Activated naive CD4-positive, alpha-beta T cell treated with anti-CD3 and anti-CD28 coated beads for 36 hours (primary cell): Measurements from ENCODE around the gene MMP28. TPM values are rescaled to one million over a fixed set of nuclear protein-coding genes. Genes with fewer than 3 reads are reported as not detected.
"Not testable (repeated sequence)": the region's sequence is repeated elsewhere in the genome, so short reads cannot be mapped to it uniquely, and the experiment has no call there.

ENCODE experiments used
- CTCF ChIA-PET: fragments of 350-600 bp; sonication (Branson Sonifier 250); formaldehyde crosslinking; loops from one replicate; lab custom pipeline; 2021; ENCODE audit warnings: antibody characterized with exemption; lab: Charles Lee
- DNase-seq: peaks from one replicate; pipeline ENCODE4 v3.0.0-alpha.2; 2020
- H3K27ac Mint-ChIP-seq: one replicate; pipeline ENCODE4 v1.8.0; 2021; ENCODE audit warnings: mild to moderate bottlenecking, mixed read lengths
- H3K27me3 Mint-ChIP-seq: one replicate; pipeline ENCODE4 v1.8.0; 2021; ENCODE audit warnings: low read depth, mixed read lengths
- H3K36me3 Mint-ChIP-seq: one replicate; pipeline ENCODE4 v1.8.0; 2021; ENCODE audit warnings: low read depth, mixed read lengths
- H3K4me1 Mint-ChIP-seq: one replicate; pipeline ENCODE4 v1.8.0; 2021; ENCODE audit warnings: low read depth, mixed read lengths
- H3K4me3 Mint-ChIP-seq: one replicate; pipeline ENCODE4 v1.8.0; 2021; ENCODE audit warnings: mild to moderate bottlenecking, moderate library complexity, mixed read lengths
- H3K9me3 Mint-ChIP-seq: one replicate; pipeline ENCODE4 v1.8.0; 2021; ENCODE audit warnings: mixed read lengths
- intact Hi-C: fragments of 100-400 bp; cut with micrococcal nuclease; formaldehyde crosslinking; loops from one replicate; pipeline ENCODE4 v1.15.1; 2023
- total RNA-seq, 2 experiments: library from RNA; stranded (reverse); gene quantifications; one replicate each; pipeline ENCODE4 v1.2.3, GENCODE V29; 2021

The MMP28 gene
- total RNA-seq, 2 experiments from 2014 or later, result 0.19 to 0.35 TPM

- DNase-seq, result peak; percentile 84
- Mint-ChIP-seq H3K27ac (no peak overlapping the region), H3K27me3 (no peaks in the 10 kb centered on the region), H3K4me3 (peak overlapping the region; percentile 79), H3K36me3 (no peaks in the 10 kb centered on the region), H3K4me1 (peaks cover 8% of the 10 kb centered on the region), H3K9me3 (no peaks in the 10 kb centered on the region)
- CTCF ChIA-PET, result interaction anchor here (0.5 to 12.5 kb wide), 45 partner anchors 9 to 838 kb away, joined by 3 to 284 read pairs (median 5); partner anchors contain the start of genes GAS2L2, MMP28, RASL10B and SLFN12L
- intact Hi-C loops, result loop anchor here (1.0 kb wide), 2 partner anchors 40 to 45 kb away; partner anchors contain the start of gene TAF15
Observed at GRCh38 chr17:35764123-35764991, 31.1 kb downstream of the MMP28 start.

GRCh38 chr17:35763767-35764122, 31.7 kb downstream of the MMP28 start:
- H3K36me3 Mint-ChIP-seq, result no peaks in the 10 kb centered on the region
- no peak for DNase-seq
- CTCF ChIA-PET, result interaction anchor here (0.6 to 12.5 kb wide), 44 partner anchors 10 to 1183 kb away, joined by 3 to 284 read pairs (median 5); partner anchors contain the start of genes GAS2L2, MMP28, RASL10B and SLFN12L
- no peak overlapping the region for H3K27ac Mint-ChIP-seq
- H3K4me3 Mint-ChIP-seq, result peak overlapping the region; percentile 79
- H3K9me3 Mint-ChIP-seq, result no peaks in the 10 kb centered on the region
- intact Hi-C loops, result loop anchor here (1.0 kb wide), 2 partner anchors 41 to 46 kb away; partner anchors contain the start of gene TAF15
- H3K4me1 Mint-ChIP-seq, result peaks cover 8% of the 10 kb centered on the region
- H3K27me3 Mint-ChIP-seq, result no peaks in the 10 kb centered on the region

- H3K27me3 Mint-ChIP-seq, result no peaks in the 10 kb centered on the region
- no peak overlapping the region for H3K27ac Mint-ChIP-seq
- H3K4me3 Mint-ChIP-seq, result no peak overlapping the region
- no peaks in the 10 kb centered on the region for H3K36me3 Mint-ChIP-seq
- CTCF ChIA-PET, result interaction anchor here (12.5 kb wide), 1 partner anchor 47 kb away, joined by 284 read pairs; the partner anchor contains the start of gene TAF15
- peaks cover 8% of the 10 kb centered on the region for H3K4me1 Mint-ChIP-seq
- DNase-seq, result no peak
- H3K9me3 Mint-ChIP-seq, result no peaks in the 10 kb centered on the region
- intact Hi-C loops, result no loop called here
Observed at GRCh38 chr17:35761601-35762000, 33.8 kb downstream of the MMP28 start.

GRCh38 chr17:35760587-35760986, 34.9 kb downstream of the MMP28 start, which contains the start of gene C17orf50:
Gene C17orf50 (plus strand): TSS chr17:35760887. CDS start chr17:35760942, 55 bp downstream.
- no peak within 1 kb of the TSS for H3K27ac Mint-ChIP-seq

GRCh38 chr17:35757243-35757642, 38.2 kb downstream of the MMP28 start:
- CTCF ChIA-PET, result interaction anchor here (0.8 to 3.3 kb wide), 6 partner anchors 8 to 48 kb away, joined by 3 to 12 read pairs (median 4); no protein-coding TSS in a partner anchor

More at GRCh38 chr17:35760587-35760986, 34.9 kb downstream of the MMP28 start, which contains the start of gene C17orf50:
- Mint-ChIP-seq H3K4me3 (no peak within 1 kb of the TSS), H3K27me3 (no peaks in the 10 kb centered on the region), H3K9me3 (no peaks in the 10 kb centered on the region), H3K4me1 (peaks cover 8% of the 10 kb centered on the region), H3K36me3 (no peaks in the 10 kb centered on the region)
- intact Hi-C loops, result no loop called here
- no peak for DNase-seq
- CTCF ChIA-PET, result interaction anchor here (0.8 to 12.5 kb wide), 5 partner anchors 11 to 147 kb away, joined by 3 to 284 read pairs (median 3); partner anchors contain the start of gene TAF15

GRCh38 chr17:35752945-35753764, 42.3 kb downstream of the MMP28 start, which contains the start of gene GAS2L2:
Gene GAS2L2 (minus strand): TSS chr17:35753239. CDS start chr17:35752850, 389 bp downstream.
- no peak for DNase-seq
- CTCF ChIA-PET, result interaction anchor here (1.3 kb wide), 1 partner anchor 11 kb away, joined by 3 read pairs; no protein-coding TSS in a partner anchor
- no peak within 1 kb of the TSS for H3K4me3 Mint-ChIP-seq
- no peaks in the 10 kb centered on the region for H3K36me3 Mint-ChIP-seq
- intact Hi-C loops, result no loop called here
- peaks cover 13% of the 10 kb centered on the region for H3K4me1 Mint-ChIP-seq
- peaks cover 33% of the 10 kb centered on the region for H3K27me3 Mint-ChIP-seq
- H3K27ac Mint-ChIP-seq, result no peak within 1 kb of the TSS
- H3K9me3 Mint-ChIP-seq, result no peaks in the 10 kb centered on the region

More at GRCh38 chr17:35757243-35757642, 38.2 kb downstream of the MMP28 start:
- no peaks in the 10 kb centered on the region for H3K36me3 Mint-ChIP-seq
- no peak for DNase-seq
- H3K4me1 Mint-ChIP-seq, result no peaks in the 10 kb centered on the region
- intact Hi-C loops, result no loop called here
- no peak overlapping the region for H3K27ac Mint-ChIP-seq
- no peaks in the 10 kb centered on the region for H3K9me3 Mint-ChIP-seq
- no peak overlapping the region for H3K4me3 Mint-ChIP-seq
- H3K27me3 Mint-ChIP-seq, result no peaks in the 10 kb centered on the region

- CTCF ChIA-PET, result interaction anchor here (1.3 kb wide), 1 partner anchor 12 kb away, joined by 3 read pairs; no protein-coding TSS in a partner anchor
- Mint-ChIP-seq H3K27ac (no peak overlapping the region), H3K4me3 (no peak overlapping the region), H3K36me3 (no peaks in the 10 kb centered on the region), H3K27me3 (peaks cover 33% of the 10 kb centered on the region), H3K4me1 (peaks cover 15% of the 10 kb centered on the region), H3K9me3 (no peaks in the 10 kb centered on the region)
- intact Hi-C loops, result no loop called here
- DNase-seq, result no peak
Observed at GRCh38 chr17:35752471-35752870, 43.0 kb downstream of the MMP28 start.

GRCh38 chr17:35751541-35751940, 43.9 kb downstream of the MMP28 start:
- CTCF ChIA-PET, result interaction anchor here (0.6 kb wide), 1 partner anchor 34 kb away, joined by 4 read pairs; no protein-coding TSS in a partner anchor
- H3K27ac Mint-ChIP-seq, intact Hi-C loops, H3K9me3 Mint-ChIP-seq, DNase-seq, H3K36me3 Mint-ChIP-seq, H3K4me3 Mint-ChIP-seq: not testable (repeated sequence)
- peaks cover 15% of the 10 kb centered on the region for H3K4me1 Mint-ChIP-seq
- peaks cover 33% of the 10 kb centered on the region for H3K27me3 Mint-ChIP-seq

GRCh38 chr17:35750526-35751395, 44.7 kb downstream of the MMP28 start:
- Mint-ChIP-seq H3K4me1 (peaks cover 15% of the 10 kb centered on the region), H3K27ac (no peak overlapping the region), H3K4me3 (no peak overlapping the region), H3K27me3 (peaks cover 33% of the 10 kb centered on the region), H3K9me3 (no peaks in the 10 kb centered on the region), H3K36me3 (no peaks in the 10 kb centered on the region)
- DNase-seq, result no peak
- CTCF ChIA-PET, result interaction anchor here (0.6 to 5.4 kb wide), 5 partner anchors 9 to 579 kb away, joined by 3 to 53 read pairs (median 4); no protein-coding TSS in a partner anchor
- intact Hi-C loops, result no loop called here

GRCh38 chr17:35749560-35750412, 45.7 kb downstream of the MMP28 start:
- intact Hi-C loops, result loop anchor here (10.0 kb wide), 1 partner anchor 215 kb away; the partner anchor contains the start of gene SLFN12L
- peaks cover 15% of the 10 kb centered on the region for H3K4me1 Mint-ChIP-seq
- CTCF ChIA-PET, result interaction anchor here (0.6 to 5.4 kb wide), 6 partner anchors 8 to 578 kb away, joined by 3 to 53 read pairs (median 4); no protein-coding TSS in a partner anchor
- H3K36me3 Mint-ChIP-seq, result no peaks in the 10 kb centered on the region
- no peaks in the 10 kb centered on the region for H3K9me3 Mint-ChIP-seq
- H3K27me3 Mint-ChIP-seq, result peaks cover 33% of the 10 kb centered on the region
- no peak overlapping the region for H3K4me3 Mint-ChIP-seq
- no peak for DNase-seq
- H3K27ac Mint-ChIP-seq, result no peak overlapping the region
